HG03558 (cell line): Measurements from ENCODE around the gene PTTG1.
A peak's percentile ranks its signal among the peaks of the same experiment; 100 is the strongest.

Experiments
- ATAC-seq: cut with Tn5 transposase; IDR thresholded peaks from one replicate; pipeline ENCODE4 v1.9.1; 2021; ENCODE audit warnings: moderate number of reproducible peaks; ENCODE audit not compliant: unreplicated experiment; ENCODE audit errors: extremely low read depth

Gene PTTG1

DNA sequence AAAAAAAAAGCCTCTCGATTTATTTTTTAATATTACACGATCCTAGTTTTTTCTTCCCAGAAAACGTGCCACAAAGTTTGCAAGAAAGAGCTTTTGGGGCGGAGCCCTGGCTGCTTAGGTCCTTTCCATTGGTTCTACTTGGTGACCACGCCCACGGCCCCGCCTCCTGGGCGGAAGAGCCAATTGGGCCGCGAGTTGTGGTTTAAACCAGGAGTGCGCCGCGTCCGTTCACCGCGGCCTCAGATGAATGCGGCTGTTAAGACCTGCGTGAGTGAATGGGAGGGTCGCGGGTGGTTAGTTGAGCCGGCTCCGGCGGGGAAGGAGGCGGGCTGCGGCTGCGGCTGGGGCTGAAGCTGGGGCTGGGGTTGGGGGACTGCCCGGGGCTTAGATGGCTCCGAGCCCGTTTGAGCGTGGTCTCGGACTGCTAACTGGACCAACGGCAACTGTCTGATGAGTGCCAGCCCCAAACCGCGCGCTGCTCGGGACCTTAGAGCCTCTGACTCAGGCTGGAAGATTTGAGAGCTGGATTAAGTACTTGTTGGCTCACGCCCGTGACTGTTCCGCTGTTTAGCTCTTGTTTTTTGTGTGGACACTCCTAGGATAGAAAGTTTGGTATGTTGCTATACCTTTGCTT, at the start of gene PTTG1:
Gene PTTG1, plus strand, starts transcription at position 231 of the 634 bp plus-strand sequence. CDS start 458 bp downstream, outside the sequence.
- ATAC-seq = peak; percentile 50

- ATAC-seq = no peak
These were observed 46.5 kb upstream of the PTTG1 start for GRCh38 chr5:160375166-160375565.

DNA sequence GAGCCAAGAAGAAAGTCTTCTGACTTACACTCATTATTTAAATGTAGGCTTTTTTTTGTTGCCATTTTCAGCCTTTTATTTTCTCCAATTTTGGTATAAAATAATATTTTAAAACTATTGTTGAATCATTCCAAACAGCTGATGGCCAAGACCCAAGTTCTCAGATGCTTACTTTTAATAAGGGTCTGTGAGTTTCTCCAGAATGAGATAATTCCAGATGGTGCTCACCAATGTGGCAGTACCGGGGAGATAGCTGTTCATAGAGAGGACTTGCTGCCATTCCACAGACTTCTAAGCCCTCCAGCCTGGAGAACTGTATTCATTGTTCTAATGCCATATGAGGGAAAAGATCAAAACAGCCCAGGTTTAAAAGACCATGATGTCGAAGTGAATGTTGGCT, 46.0 kb upstream of the PTTG1 start:
- ATAC-seq = no peak

GRCh38 chr5:160376416-160376815, 45.2 kb upstream of the PTTG1 start:
- ATAC-seq = no peak

DNA sequence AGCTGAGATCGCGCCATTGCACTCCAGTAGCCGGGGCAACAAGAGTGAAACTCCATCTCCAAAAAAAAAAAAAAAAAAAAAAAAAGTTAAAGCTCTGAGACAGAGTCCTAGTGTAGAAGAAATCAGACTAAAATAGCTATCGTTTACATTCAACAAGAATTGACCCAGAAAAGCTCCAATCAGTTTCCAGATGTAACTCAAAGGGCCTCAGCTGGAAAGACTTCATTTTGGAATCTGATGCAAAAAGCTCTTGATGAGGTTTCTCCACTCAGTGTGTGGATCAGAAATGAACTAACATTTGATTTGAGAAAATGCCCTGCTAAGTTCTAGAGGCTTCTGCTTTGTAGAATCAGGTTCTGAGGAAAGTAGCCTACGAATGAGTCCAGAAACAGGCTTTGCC, 44.0 kb upstream of the PTTG1 start:
- no peak for ATAC-seq

DNA sequence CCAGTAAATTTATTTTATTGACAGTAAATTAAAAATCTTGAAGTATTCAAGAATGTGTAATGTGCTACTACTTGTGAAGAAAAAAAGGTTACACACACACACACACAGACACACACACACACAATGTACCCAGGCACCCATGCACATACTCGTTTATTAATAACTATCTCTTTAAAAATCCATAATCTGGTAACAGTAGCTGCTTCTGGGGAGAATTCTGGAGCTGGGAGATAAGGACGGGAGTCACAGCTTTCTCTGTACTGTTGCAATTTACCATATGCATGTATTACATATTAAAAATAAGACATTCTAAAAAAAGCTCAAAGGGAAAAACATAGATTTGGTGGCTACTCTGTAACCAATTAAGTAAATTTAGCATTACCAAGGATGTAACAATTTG, 43.3 kb upstream of the PTTG1 start:
- ATAC-seq = no peak

GRCh38 chr5:160379511-160379910, 42.1 kb upstream of the PTTG1 start:
- no peak for ATAC-seq

DNA sequence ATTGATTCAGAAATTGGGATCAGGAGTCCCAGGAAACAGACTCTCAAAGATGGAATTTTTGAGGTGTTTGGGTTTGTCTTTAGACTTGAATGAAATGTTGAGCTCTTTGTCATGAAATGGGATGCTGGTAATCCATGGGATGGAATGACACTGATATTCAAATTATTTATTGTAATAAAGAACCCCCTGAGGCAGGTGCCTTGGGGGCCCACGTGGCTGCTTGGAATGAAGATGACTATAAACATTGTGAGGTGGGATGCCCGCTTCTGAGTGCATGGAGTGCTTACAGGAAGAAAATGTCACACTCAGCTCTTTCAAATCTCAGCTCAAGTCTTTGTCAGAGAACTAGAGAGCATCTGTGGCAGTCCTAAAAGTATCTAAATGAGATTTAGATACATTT, 41.6 kb upstream of the PTTG1 start:
- no peak for ATAC-seq

DNA sequence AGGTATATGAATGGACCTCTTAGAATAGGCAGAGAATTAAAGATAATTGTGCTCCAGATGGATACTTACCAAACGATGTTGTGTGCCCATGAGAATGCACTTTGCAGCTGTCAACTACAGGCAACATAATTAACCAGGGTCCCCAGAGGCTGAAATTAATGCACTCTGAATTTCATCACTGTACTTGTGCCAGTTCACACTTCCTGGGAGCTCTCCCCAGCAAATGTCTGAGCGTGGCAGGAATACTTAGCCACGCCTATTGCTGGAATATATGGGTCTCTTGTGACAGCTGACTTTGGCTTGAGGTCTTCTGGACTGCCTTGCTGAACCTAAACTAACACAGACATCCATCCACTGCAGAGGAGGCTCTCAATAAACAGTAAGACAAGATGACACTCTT, 39.3 kb upstream of the PTTG1 start:
- ATAC-seq = no peak

DNA sequence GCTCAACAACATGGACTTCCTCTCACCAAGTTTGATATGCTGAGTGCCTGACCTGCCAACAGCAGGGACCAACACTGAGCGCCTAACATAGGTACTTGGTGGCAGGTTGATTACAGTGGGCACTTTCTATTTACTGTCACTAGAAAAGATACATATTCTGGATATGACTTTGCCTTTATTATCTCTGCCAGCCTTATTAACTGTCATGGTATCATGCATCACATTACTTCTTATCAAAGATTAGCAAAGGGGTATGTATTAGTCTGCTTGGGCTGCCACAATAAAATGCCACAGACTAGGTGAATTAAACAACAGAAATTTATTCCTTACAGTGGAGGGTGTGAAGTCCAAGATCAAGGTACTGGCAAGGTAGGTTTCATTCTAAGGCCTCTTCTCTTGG, 37.0 kb upstream of the PTTG1 start:
- ATAC-seq = no peak

- ATAC-seq = no peak
These were observed 36.2 kb upstream of the PTTG1 start for GRCh38 chr5:160385496-160385895.

GRCh38 chr5:160387445-160387844, 34.2 kb upstream of the PTTG1 start:
- no peak for ATAC-seq

DNA sequence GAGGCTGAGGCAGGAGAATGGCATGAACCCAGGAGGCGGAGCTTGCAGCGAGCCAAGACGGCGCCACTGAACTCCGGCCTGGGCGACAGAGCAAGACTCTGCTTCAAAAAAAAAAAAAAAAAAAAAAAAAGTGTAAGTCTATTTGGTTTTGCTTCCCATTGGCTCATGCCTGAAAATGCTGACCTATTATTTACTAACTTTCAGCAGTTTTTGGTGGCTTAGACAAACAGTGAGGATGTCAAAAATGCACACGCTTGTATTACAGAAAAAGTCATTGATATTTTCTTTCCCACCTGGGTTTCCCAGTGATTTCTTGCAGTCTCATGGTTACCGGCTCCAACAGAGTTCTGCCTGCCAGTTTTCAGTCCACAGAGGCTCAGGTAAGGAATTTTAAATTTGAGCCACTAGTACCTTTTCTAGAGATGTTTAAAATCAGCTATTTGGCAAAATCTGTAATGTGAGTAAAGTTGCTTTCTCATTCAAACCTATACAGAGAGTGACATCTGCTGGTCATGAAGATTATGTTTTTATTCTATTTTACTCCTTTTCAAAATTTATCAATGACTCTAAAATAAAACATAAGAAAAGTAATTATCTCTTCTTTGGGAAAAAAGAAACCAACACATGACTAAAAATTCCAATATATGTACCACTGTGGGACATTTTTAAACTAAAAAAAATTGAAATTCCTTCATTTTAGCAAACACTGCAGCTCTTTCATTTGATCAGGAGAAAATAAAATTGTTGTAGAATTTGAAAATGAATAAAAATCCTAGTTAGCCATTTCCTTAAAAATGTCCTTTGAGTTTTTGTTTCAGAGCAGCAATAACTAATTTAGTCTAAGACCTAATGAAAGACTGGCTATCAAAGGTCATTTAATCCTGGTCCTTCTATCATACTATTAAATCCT, 30.6 kb upstream of the PTTG1 start:
- ATAC-seq = no peak

- ATAC-seq = no peak
These were observed 26.5 kb upstream of the PTTG1 start for GRCh38 chr5:160395111-160395510.

GRCh38 chr5:160397492-160397891, 24.2 kb upstream of the PTTG1 start:
- no peak for ATAC-seq

GRCh38 chr5:160398806-160399205, 22.8 kb upstream of the PTTG1 start:
- ATAC-seq = no peak

DNA sequence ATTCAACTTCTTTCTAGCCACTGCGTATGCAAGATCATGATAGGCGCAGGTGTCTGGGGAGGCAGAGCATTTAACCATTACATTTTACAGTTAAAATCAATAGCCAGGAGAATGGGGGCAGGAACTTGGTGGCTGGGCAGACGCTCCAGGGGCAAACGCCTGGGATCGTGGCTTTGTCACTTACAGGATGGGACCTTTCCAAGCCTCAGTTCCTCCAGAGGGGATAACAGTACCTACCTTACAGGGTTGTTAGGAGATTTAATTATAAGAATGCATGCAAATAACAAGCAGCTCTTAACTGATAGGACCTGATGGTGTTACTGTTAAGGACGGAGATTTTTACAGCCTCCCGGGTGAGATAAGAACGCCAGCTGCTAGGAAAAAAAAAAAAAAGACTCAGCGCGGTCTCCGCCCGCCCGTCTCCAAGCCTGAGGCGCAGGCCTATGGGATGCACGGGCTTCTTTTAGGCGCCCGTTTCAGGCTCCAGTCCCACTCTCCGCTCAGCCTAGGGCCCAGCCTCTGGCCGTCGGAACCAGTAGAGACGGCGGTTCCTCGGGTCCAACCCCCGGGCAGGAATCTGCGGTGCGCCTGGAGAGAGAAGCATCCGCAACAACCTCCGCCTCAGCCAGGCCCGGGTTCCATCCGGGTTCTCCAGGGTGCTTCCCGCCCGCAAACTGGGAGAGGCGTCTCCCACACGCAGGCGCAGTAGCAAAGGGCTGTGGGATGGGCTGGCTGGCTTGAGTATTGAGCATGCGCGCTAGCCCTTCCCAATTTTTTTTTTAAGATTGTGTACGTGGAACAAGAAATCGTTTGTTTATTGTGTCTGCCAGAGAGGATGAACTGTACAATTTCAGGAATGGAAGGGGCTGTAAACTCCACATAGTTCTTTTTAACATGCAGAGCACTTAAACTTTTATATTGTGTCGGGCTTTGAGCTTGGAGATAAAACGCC, 22.0 kb upstream of the PTTG1 start, which contains the start of gene FAM200C:
Gene FAM200C, minus strand, starts transcription at position 653 of the 952 bp plus-strand sequence. CDS start 4,564 bp downstream, outside the sequence.
- ATAC-seq = peak; percentile 73

- ATAC-seq = peak; percentile 48
These were observed 2.8 kb upstream of the PTTG1 start, which contains the start of gene SLU7 for GRCh38 chr5:160418561-160419457. Gene SLU7 (minus strand): TSS chr5:160419081. CDS start chr5:160415294, 3,787 bp downstream.
